ENCODE data around the gene KIDINS220. TPM values are rescaled to one million over a fixed set of nuclear protein-coding genes. Genes with fewer than 3 reads are reported as not detected.

Gene KIDINS220
- total and polyA plus RNA-seq, 9 of the 15 experiments (the other 6 are each of a cell fraction or from before 2014, with no cell fraction given), result 15.2 to 48.0 (median 34.4) TPM

- ChIA-PET POLR2A (interaction anchor here (1.2 kb wide), 1 partner anchor 15 kb away, joined by 3 read pairs; no protein-coding TSS in a partner anchor), CTCF (ENCODE audit: low intra/inter-chr PET ratio) (no interaction called here)
- Histone ChIP-seq H3K36me3 (ENCODE audit: control insufficient read depth, insufficient read depth, low read length) (no peaks in the 10 kb centered on the region), H3K79me2 (ENCODE audit: control insufficient read depth, insufficient read depth, low read length) (no peaks in the 10 kb centered on the region), H3K9ac (ENCODE audit: insufficient read depth in 1 of 2, low read depth in 2 of 2, low read length in 2 of 2) (no peak overlapping the region), H3K27ac (ENCODE audit: extremely low read depth, low read depth, low read length) (no peak overlapping the region), H3K27me3 (ENCODE audit: control insufficient read depth in 2 of 2, insufficient read depth in 2 of 2, low read length in 2 of 2) (no peaks in the 10 kb centered on the region), H3K4me3 (no peak overlapping the region), H3K9me1 (ENCODE audit: control insufficient read depth, insufficient read depth, low read length) (no peaks in the 10 kb centered on the region), H3K4me2 (ENCODE audit: insufficient read depth, low read length) (no peak overlapping the region), H4K20me1 (replicated peaks; ENCODE audit: control insufficient read depth, insufficient read depth, low read length) (no peaks in the 10 kb centered on the region), H3K4me1 (replicated peaks in 1 of 2; ENCODE audit: control insufficient read depth in 2 of 2, insufficient read depth in 2 of 2, low read length in 2 of 2) (peaks cover 0 to 7% of the 10 kb centered on the region in 2 experiments; a peak in 3 of 5 replicates), H2AFZ (ENCODE audit: low read depth, low read length) (peak overlapping the region; percentile 76), H3K9me3 (replicated peaks; ENCODE audit: control insufficient read depth, insufficient read depth, low read depth, low read length) (no peaks in the 10 kb centered on the region)
- intact Hi-C loops (cut with micrococcal nuclease) (no loop called here), in situ Hi-C loops (cut with MboI) (loop anchor here (25.0 kb wide), 2 partner anchors 688 to 1613 kb away; no protein-coding TSS in a partner anchor)
- BruUV-seq (replicated peaks), result no TSS peak
- no peak for FAIRE-seq
- ATAC-seq, result no peak
- no peak for TF ChIP-seq NFYB (IDR thresholded peaks at IDR 0.05; ENCODE audit: extremely low read depth, insufficient read length)
- TF ChIP-seq YY1 (IDR thresholded peaks at IDR 0.05; ENCODE audit: borderline replicate concordance in 1 of 3, control insufficient read depth in 1 of 3, extremely low read depth in 1 of 3, insufficient read depth in 3 of 3, insufficient read length in 1 of 3, insufficient replicate concordance in 2 of 3, low read depth in 1 of 3, low read length in 2 of 3), result peak in 2 of 3 experiments; percentile 21 to 54
- TF ChIP-seq ZFP91 (CRISPR knock-in tag; IDR thresholded peaks at IDR 0.05), result peak; percentile 67; the same call in 1 of the 2 replicates
- 43% methylated on average over 7 of the region's 7 CpGs for WGBS (ENCODE audit: insufficient coverage, low coverage, missing lambda C conversion rate)
- DNase-seq (ENCODE audit: extremely low read depth in 1 of 4, low spot score in 3 of 4), result no peak
Measured at GRCh38 chr2:8699839-8700238, 137.6 kb downstream of the KIDINS220 start.

Data from K562 (cell line).